Gastroesophageal sphincter (tissue), 3 donors: ENCODE data around the gene ANKRD9.

Experiments used
- POLR2AphosphoS5 ChIP-seq: sonication (generic); formaldehyde crosslinking; IDR thresholded peaks from one replicate; pipeline ENCODE4 v1.6.1; 2017; ENCODE audit warnings: antibody characterized with exemption
- TF ChIP-seq, protein P1 (sequence below), 4 experiments: fragments of 200-600 bp in 2 of 4; fragments of 450-650 bp in 2 of 4; sonication (generic) in 1 of 4; IDR thresholded peaks; one replicate each; pipeline ENCODE4 v1.5.1; 2017 to 2019; ENCODE audit warnings: antibody characterized with exemption in 4 of 4, mild to moderate bottlenecking in 2 of 4, moderate library complexity in 2 of 4

DNA sequence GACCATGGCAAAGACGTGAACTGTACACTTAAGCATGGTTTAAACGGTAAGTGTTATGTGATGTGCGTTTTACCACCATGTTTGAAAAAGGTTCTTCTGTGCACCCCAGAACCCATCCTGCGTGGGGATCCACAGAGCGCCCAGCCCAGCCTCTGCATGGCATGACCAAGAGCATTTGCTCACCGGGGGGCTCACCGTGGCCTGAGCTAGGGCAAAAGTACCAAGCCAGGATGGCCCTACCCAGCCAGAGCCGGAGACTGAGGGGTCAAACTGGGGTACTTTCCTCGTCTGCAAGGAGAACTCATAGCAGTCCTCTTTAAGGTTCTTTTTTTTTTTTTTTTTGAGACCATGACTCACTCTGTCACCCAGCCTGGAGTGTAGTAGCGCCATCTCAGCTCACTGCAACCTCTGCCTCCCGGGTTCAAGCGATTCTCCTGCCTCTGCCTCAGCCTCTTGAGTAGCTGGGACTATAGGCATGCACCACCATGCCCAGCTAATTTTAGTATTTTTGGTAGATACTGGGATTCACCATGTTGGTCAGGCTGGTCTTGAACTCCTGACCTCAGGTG, 16.4 kb upstream of the ANKRD9 start:
- TF ChIP-seq, protein P1, sequence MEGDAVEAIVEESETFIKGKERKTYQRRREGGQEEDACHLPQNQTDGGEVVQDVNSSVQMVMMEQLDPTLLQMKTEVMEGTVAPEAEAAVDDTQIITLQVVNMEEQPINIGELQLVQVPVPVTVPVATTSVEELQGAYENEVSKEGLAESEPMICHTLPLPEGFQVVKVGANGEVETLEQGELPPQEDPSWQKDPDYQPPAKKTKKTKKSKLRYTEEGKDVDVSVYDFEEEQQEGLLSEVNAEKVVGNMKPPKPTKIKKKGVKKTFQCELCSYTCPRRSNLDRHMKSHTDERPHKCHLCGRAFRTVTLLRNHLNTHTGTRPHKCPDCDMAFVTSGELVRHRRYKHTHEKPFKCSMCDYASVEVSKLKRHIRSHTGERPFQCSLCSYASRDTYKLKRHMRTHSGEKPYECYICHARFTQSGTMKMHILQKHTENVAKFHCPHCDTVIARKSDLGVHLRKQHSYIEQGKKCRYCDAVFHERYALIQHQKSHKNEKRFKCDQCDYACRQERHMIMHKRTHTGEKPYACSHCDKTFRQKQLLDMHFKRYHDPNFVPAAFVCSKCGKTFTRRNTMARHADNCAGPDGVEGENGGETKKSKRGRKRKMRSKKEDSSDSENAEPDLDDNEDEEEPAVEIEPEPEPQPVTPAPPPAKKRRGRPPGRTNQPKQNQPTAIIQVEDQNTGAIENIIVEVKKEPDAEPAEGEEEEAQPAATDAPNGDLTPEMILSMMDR (IDR thresholded peaks at IDR 0.05) = no peak
- no peak for TF ChIP-seq POLR2AphosphoS5
